Heart left ventricle (tissue), 16 donors: ENCODE measurements around the gene IFT27. TPM values are rescaled to one million over a fixed set of nuclear protein-coding genes. Genes with fewer than 3 reads are reported as not detected.

Source experiments
- ATAC-seq, 4 donors: fragments of 200-7000 bp; cut with Tn5 transposase; one replicate each; pipeline ENCODE4 v1.9.1; 2020 to 2022; ENCODE audit warnings: moderate library complexity in 4 of 4, mild to moderate bottlenecking in 3 of 4, moderate number of reproducible peaks in 1 of 4
- DNase-seq, 5 donors: peaks; one replicate each; pipeline ENCODE4 v3.0.0-alpha.2; 2020
- H3K27ac ChIP-seq, 12 donors: fragments of 200-600 bp; sonication (generic) in 4 of 12; one replicate each; pipeline versions ENCODE4 v1.5.0 to v1.8.0; 2016 to 2022; ENCODE audit warnings: mild to moderate bottlenecking in 2 of 12
- H3K27me3 ChIP-seq, 9 donors: fragments of 200-600 bp; sonication (generic) in 2 of 9; one replicate each; pipeline versions ENCODE4 v1.5.1 to v1.8.0; 2016 to 2022; ENCODE audit warnings: mild to moderate bottlenecking in 3 of 9
- H3K36me3 ChIP-seq, 9 donors: fragments of 200-600 bp; sonication (generic) in 2 of 9; one replicate each; pipeline versions ENCODE4 v1.5.0 to v1.8.0; 2018 to 2022; ENCODE audit warnings: mild to moderate bottlenecking in 2 of 9
- H3K4me1 ChIP-seq, 12 donors: fragments of 200-600 bp; sonication (generic) in 4 of 12; one replicate each; pipeline versions ENCODE4 v1.5.0 to v1.8.0; 2016 to 2022; ENCODE audit warnings: mild to moderate bottlenecking in 3 of 12
- H3K4me3 ChIP-seq, 12 donors: fragments of 200-600 bp; sonication (generic) in 4 of 12; one replicate each; pipeline versions ENCODE4 v1.5.0 to v1.8.0; 2017 to 2022; ENCODE audit warnings: mild to moderate bottlenecking in 9 of 12, moderate library complexity in 4 of 12
- H3K9me3 ChIP-seq, 12 donors: fragments of 200-600 bp; sonication (generic) in 4 of 12; one replicate each; pipeline versions ENCODE4 v1.5.0 to v1.8.0; 2016 to 2022; ENCODE audit warnings: mild to moderate bottlenecking in 1 of 12
- CTCF ChIP-seq, 12 donors: fragments of 200-600 bp; sonication (generic) in 4 of 12; IDR thresholded peaks; one replicate each; pipeline versions ENCODE4 v1.5.0 to v1.8.0; 2018 to 2022; ENCODE audit warnings: antibody characterized with exemption in 12 of 12, mild to moderate bottlenecking in 5 of 12
- POLR2A ChIP-seq, 2 donors: fragments of 450-650 bp; IDR thresholded peaks; one replicate each; pipeline ENCODE4 v1.6.1; 2017; ENCODE audit warnings: antibody characterized with exemption in 2 of 2, mild to moderate bottlenecking in 2 of 2, moderate library complexity in 2 of 2
- WGBS, 4 donors: extraction: QIAGEN DNeasy Blood & Tissue Kit in 2 of 4; methylation state at CpG; one replicate each; pipeline versions ENCODE4 v1.1.5 to v1.1.7; 2013 to 2018; 5-methylcytosine and 5-hydroxymethylcytosine counted together
- intact Hi-C, 10 donors: fragments of 100-400 bp; cut with DNase I; formaldehyde crosslinking; loops; one replicate each; pipeline versions ENCODE4 v1.11.1 to v1.14.2; 2022
- polyA plus RNA-seq, 2 donors: library from polyadenylated mRNA; stranded (reverse); fragments of 200-250 nt; gene quantifications; one replicate each; pipeline ENCODE4 v1.2.3, GENCODE V29; 2013
- total RNA-seq, 9 donors: library from RNA; depleted of rRNA in 2 of 9; stranded (reverse); fragments of >200 nt in 2 of 9; fragmentation: NEBNext Ultra II Directional in 3 of 9; extraction: Animal tissue kit (Norgen Biotek cat#: 25700) in 3 of 9; gene quantifications; one replicate each; pipeline versions ENCODE4 v1.1.0 to v1.2.4, GENCODE V29; 2016 to 2023
- donor health status: ischemic (EF 13 %, LVEDD 7.1; RV severe dilation, severe dysfunction).
- donor health status: healthy with polysubstance abuse.
- donor health status: DM: no; HTN: yes; CAD: no.
- donor health status: DM: no; HTN: no; CAD: no.
- donor health status: ischemic (EF 25% LVEDD 6.9; RV normal size, moderate dysfunction).
- donor health status: ischemic (EF 25% LVEDD 5.7; RV mildly dilated, moderate dysfunction).
- donor health status: healthy.
- donor health status: DM: yes; HTN: yes; CAD: no.
- donor health status: ischemic (EF 35%, LVEDD 5.7; RV mildly dilated, moderate dysfunction).
- donor health status: nonischemic (EF 11% LVEDD 7.7; RV severe dilation, severe dysfunction).
- donor health status: DM: yes; HTN: yes; CAD: no.
- donor health status: PGD.
- donor health status: ischemic (EF 29% LVEDD 5.4; RV normal size, mild dysfunction).
- donor health status: nonischemic (EF 23%, LVEDD 6.1; RV moderate dilation, normal function).

Gene IFT27
- total and polyA plus RNA-seq, 11 donors = 18.4 to 36.7 (median 25.8) TPM

DNA sequence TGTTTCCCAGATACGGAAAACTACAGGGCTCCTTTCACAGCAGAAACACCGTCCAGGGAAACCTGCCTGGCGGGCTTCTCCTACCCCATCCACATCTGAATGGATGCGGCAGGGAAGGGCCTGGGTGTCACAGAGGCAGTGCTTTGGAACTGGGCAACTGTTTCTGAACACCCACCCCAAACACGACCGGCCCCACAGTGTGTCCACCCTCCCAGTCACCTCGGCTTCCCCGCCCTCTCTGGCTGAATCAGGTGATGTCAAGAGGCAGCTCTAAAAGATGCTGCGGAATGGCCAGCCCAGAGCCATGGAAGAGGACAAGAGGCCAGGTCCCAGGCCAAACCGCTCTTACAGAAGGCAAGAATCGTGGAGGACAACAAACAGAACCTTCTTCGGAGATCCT is 22.0 kb downstream of the IFT27 start:
- ATAC-seq (no peak), DNase-seq (peak in 1 of 5 donors; percentile 44)
- peaks cover 0 to 43% (median 4%) of the 10 kb centered on the region in 9 donors for H3K27me3 ChIP-seq
- WGBS, 4 donors = 76 to 80% (median 78%) methylated on average over 12 of the region's 12 CpGs
- H3K36me3 ChIP-seq = no peaks in the 10 kb centered on the region
- intact Hi-C loops = no loop called here
- H3K4me3 ChIP-seq = no peak overlapping the region
- H3K9me3 ChIP-seq = no peaks in the 10 kb centered on the region
- H3K4me1 ChIP-seq = no peaks in the 10 kb centered on the region
- TF ChIP-seq CTCF (IDR thresholded peaks at IDR 0.05) = no peak
- no peak for TF ChIP-seq POLR2A (IDR thresholded peaks at IDR 0.05)
- no peak overlapping the region for H3K27ac ChIP-seq

- no peak for ATAC-seq
- peak in 1 of 5 donors; percentile 2 for DNase-seq
- H3K27ac ChIP-seq = no peak overlapping the region
- no peak overlapping the region for H3K4me3 ChIP-seq
- H3K27me3 ChIP-seq = peaks cover 0 to 43% (median 4%) of the 10 kb centered on the region in 9 donors
- no peaks in the 10 kb centered on the region for H3K4me1 ChIP-seq
- 62 to 71% (median 70%) methylated on average over 4 of the region's 4 CpGs for WGBS, 4 donors
- no peaks in the 10 kb centered on the region for H3K36me3 ChIP-seq
- H3K9me3 ChIP-seq = no peaks in the 10 kb centered on the region
- no peak for TF ChIP-seq CTCF (IDR thresholded peaks at IDR 0.05)
- TF ChIP-seq POLR2A (IDR thresholded peaks at IDR 0.05) = no peak
- intact Hi-C loops = no loop called here
Measured at GRCh38 chr22:36753120-36753802, 22.7 kb downstream of the IFT27 start.

DNA sequence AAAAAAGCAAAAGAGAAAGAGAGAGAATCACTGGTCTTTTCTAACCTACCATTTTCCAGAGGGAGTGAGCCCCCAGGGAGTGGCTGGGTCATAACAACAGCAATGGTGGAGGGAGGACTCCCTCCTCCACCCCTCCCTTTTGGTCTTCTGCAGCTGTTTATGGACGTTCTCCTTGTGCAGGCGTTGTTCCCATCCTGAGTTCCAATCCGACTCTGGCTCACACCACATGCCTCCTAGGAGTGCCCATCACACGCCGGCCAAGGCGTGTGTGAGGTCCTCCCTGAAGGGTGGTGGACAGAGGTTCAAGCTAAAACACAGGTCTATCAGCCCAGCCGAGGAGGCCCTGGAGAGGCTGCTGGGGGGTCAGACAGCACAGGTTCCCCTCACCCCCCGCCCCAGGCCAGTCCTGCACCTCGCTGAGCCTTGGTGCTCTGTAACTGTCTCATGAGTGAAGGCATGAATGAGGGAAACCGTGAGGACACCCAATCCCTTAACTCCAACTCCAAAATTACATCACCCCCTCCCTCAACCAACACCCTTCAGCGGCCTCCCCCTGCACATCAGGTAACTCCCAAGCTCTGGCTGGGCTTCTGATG is 29.4 kb downstream of the IFT27 start:
- ATAC-seq (no peak), DNase-seq (peak in 1 of 5 donors; percentile 10)
- 50 to 68% (median 52%) methylated on average over 11 of the region's 11 CpGs for WGBS, 4 donors
- TF ChIP-seq POLR2A (IDR thresholded peaks at IDR 0.05) (no peak), CTCF (IDR thresholded peaks at IDR 0.05) (no peak)
- no peaks in the 10 kb centered on the region for H3K4me1 ChIP-seq
- H3K9me3 ChIP-seq = no peaks in the 10 kb centered on the region
- no peak overlapping the region for H3K27ac ChIP-seq
- no peaks in the 10 kb centered on the region for H3K36me3 ChIP-seq
- intact Hi-C loops = no loop called here
- peaks cover 0 to 35% (median 7%) of the 10 kb centered on the region in 9 donors for H3K27me3 ChIP-seq
- H3K4me3 ChIP-seq = no peak overlapping the region

- no peak for DNase-seq
- intact Hi-C loops = no loop called here
- TF ChIP-seq POLR2A (IDR thresholded peaks at IDR 0.05) (no peak), CTCF (IDR thresholded peaks at IDR 0.05) (no peak)
- no peaks in the 10 kb centered on the region for H3K4me1 ChIP-seq
- no peaks in the 10 kb centered on the region for H3K9me3 ChIP-seq
- no peak overlapping the region for H3K27ac ChIP-seq
- WGBS, 4 donors = 58 to 64% (median 60%) methylated on average over 8 of the region's 8 CpGs
- H3K27me3 ChIP-seq = peaks cover 0 to 35% (median 7%) of the 10 kb centered on the region in 9 donors
- H3K36me3 ChIP-seq = no peaks in the 10 kb centered on the region
- no peak overlapping the region for H3K4me3 ChIP-seq
- no peak for ATAC-seq
Measured at GRCh38 chr22:36745301-36745995, 30.5 kb downstream of the IFT27 start.
